ENCODE results near the gene AVL9.

GRCh38 chr7:32522746-32523530 lies 27.6 kb downstream of the AVL9 start:
- TF ChIP-seq, protein P1, sequence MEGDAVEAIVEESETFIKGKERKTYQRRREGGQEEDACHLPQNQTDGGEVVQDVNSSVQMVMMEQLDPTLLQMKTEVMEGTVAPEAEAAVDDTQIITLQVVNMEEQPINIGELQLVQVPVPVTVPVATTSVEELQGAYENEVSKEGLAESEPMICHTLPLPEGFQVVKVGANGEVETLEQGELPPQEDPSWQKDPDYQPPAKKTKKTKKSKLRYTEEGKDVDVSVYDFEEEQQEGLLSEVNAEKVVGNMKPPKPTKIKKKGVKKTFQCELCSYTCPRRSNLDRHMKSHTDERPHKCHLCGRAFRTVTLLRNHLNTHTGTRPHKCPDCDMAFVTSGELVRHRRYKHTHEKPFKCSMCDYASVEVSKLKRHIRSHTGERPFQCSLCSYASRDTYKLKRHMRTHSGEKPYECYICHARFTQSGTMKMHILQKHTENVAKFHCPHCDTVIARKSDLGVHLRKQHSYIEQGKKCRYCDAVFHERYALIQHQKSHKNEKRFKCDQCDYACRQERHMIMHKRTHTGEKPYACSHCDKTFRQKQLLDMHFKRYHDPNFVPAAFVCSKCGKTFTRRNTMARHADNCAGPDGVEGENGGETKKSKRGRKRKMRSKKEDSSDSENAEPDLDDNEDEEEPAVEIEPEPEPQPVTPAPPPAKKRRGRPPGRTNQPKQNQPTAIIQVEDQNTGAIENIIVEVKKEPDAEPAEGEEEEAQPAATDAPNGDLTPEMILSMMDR (IDR thresholded peaks at IDR 0.05) = no peak
- TF ChIP-seq POLR2A (IDR thresholded peaks at IDR 0.05) = no peak
- TF ChIP-seq POLR2AphosphoS5 (IDR thresholded peaks at IDR 0.05) = no peak
